GM12892 (cell line): Measurements from ENCODE around the gene ABCF2.

Experiments used
- POLR2A ChIP-seq: IDR thresholded peaks from 2 replicates; pipeline ENCODE4 v1.6.1; 2011; ENCODE audit warnings: low read depth, low read length, control low read depth
- POLR2AphosphoS5 ChIP-seq: IDR thresholded peaks from 2 replicates; pipeline ENCODE4 v1.6.1; 2011; ENCODE audit warnings: low read depth, low read length, control low read depth

GRCh38 chr7:151255390-151255789 lies 28.4 kb upstream of the ABCF2 start:
- TF ChIP-seq POLR2A = no peak
- TF ChIP-seq POLR2AphosphoS5 = no peak
